Astrocyte (in vitro differentiated cells and primary cell): ENCODE measurements around the gene CDRT4. TPM values are rescaled to one million over a fixed set of nuclear protein-coding genes. Genes with fewer than 3 reads are reported as not detected.
A peak's percentile ranks its signal among the peaks of the same experiment; 100 is the strongest.
"Not testable (repeated sequence)": the region's sequence is repeated elsewhere in the genome, so short reads cannot be mapped to it uniquely, and the experiment has no call there.

Source experiments
- DNase-seq: peaks from one replicate; pipeline ENCODE4 v3.0.0-alpha.2; 2010; ENCODE audit warnings: low read depth
- FAIRE-seq: peaks from 2 replicates; lab custom pipeline; 2011; peaks lifted over from hg19 to GRCh38; lab: Jason Lieb, UNC
- H2AFZ ChIP-seq: 2 replicates; pipeline ENCODE4 v1.6.0; 2012; ENCODE audit warnings: low read depth, low read length, inconsistent platforms
- H3K27ac ChIP-seq: 2 replicates; pipeline ENCODE4 v1.5.1; 2011; ENCODE audit warnings: low read depth, low read length, inconsistent platforms
- H3K27me3 ChIP-seq: 2 replicates; pipeline ENCODE4 v1.6.0; 2011; ENCODE audit warnings: low read length, inconsistent platforms; ENCODE audit not compliant: insufficient read depth
- H3K36me3 ChIP-seq: 2 replicates; pipeline ENCODE4 v1.5.1; 2011; ENCODE audit warnings: low read length, inconsistent platforms; ENCODE audit not compliant: insufficient read depth
- H3K4me1 ChIP-seq: 2 replicates; pipeline ENCODE4 v1.5.1; 2011; ENCODE audit warnings: low read length, inconsistent platforms; ENCODE audit not compliant: insufficient read depth
- H3K4me2 ChIP-seq: 2 replicates; pipeline ENCODE4 v1.6.0; 2012; ENCODE audit warnings: low read length, inconsistent platforms
- H3K4me3 ChIP-seq: 2 replicates; pipeline ENCODE4 v1.5.1; 2011; ENCODE audit warnings: low read depth, mild to moderate bottlenecking, low read length, inconsistent platforms; ENCODE audit not compliant: insufficient read depth
- H3K79me2 ChIP-seq: 2 replicates; pipeline ENCODE4 v1.6.0; 2012; ENCODE audit warnings: mild to moderate bottlenecking, low read length, inconsistent platforms; ENCODE audit not compliant: insufficient read depth
- H3K9ac ChIP-seq: 2 replicates; pipeline ENCODE4 v1.6.0; 2012; ENCODE audit warnings: mild to moderate bottlenecking, low read length, inconsistent platforms
- H3K9me3 ChIP-seq: 2 replicates; pipeline ENCODE4 v1.5.1; 2012; ENCODE audit warnings: low read depth, mild to moderate bottlenecking, low read length, inconsistent platforms; ENCODE audit not compliant: insufficient read depth
- H4K20me1 ChIP-seq: 2 replicates; pipeline ENCODE4 v1.6.0; 2012; ENCODE audit warnings: low read length, inconsistent platforms; ENCODE audit not compliant: insufficient read depth
- H3K27ac Mint-ChIP-seq: one replicate; pipeline ENCODE4 v1.8.0; 2021; ENCODE audit warnings: mild to moderate bottlenecking, mixed read lengths; ENCODE audit not compliant: unreplicated experiment
- H3K27me3 Mint-ChIP-seq: one replicate; pipeline ENCODE4 v1.8.0; 2021; ENCODE audit warnings: low read depth, mixed read lengths; ENCODE audit not compliant: unreplicated experiment
- H3K36me3 Mint-ChIP-seq: one replicate; pipeline ENCODE4 v1.8.0; 2021; ENCODE audit warnings: low read depth, mixed read lengths; ENCODE audit not compliant: unreplicated experiment
- H3K4me1 Mint-ChIP-seq: one replicate; pipeline ENCODE4 v1.8.0; 2021; ENCODE audit warnings: low read depth, mixed read lengths; ENCODE audit not compliant: unreplicated experiment
- H3K4me3 Mint-ChIP-seq: one replicate; pipeline ENCODE4 v1.8.0; 2021; ENCODE audit warnings: mild to moderate bottlenecking, moderate library complexity, mixed read lengths; ENCODE audit not compliant: unreplicated experiment
- H3K9me3 Mint-ChIP-seq: one replicate; pipeline ENCODE4 v1.8.0; 2021; ENCODE audit warnings: mild to moderate bottlenecking, mixed read lengths; ENCODE audit not compliant: unreplicated experiment
- EZH2 ChIP-seq: IDR thresholded peaks from 2 replicates; pipeline ENCODE4 v1.6.1; 2012; ENCODE audit warnings: mild to moderate bottlenecking, low read length, inconsistent platforms; ENCODE audit not compliant: insufficient read depth
- total RNA-seq: library from RNA; stranded (reverse); gene quantifications from 2 replicates; pipeline ENCODE4 v1.2.1, GENCODE V29; 2021
- TF ChIP-seq, protein P1 (sequence below): IDR thresholded peaks from 2 replicates; pipeline ENCODE4 v1.5.1; 2011; ENCODE audit warnings: low read depth, mild to moderate bottlenecking, inconsistent platforms, low read length, moderate library complexity; ENCODE audit not compliant: insufficient read depth

CDRT4 gene
- total RNA-seq, 1 donor from 2014 or later, result 8.8 TPM

GRCh38 chr17:15442311-15443180 lies 24.9 kb downstream of the CDRT4 start:
- Histone ChIP-seq H3K27ac (no peak overlapping the region), H2AFZ (no peak overlapping the region), H3K4me2 (no peak overlapping the region), H3K9ac (no peak overlapping the region), H3K36me3 (no peaks in the 10 kb centered on the region), H3K79me2 (no peaks in the 10 kb centered on the region), H3K4me1 (peaks cover 4% of the 10 kb centered on the region), H3K27me3 (no peaks in the 10 kb centered on the region), H4K20me1 (no peaks in the 10 kb centered on the region), H3K4me3 (no peak overlapping the region), H3K9me3 (no peaks in the 10 kb centered on the region)
- no peak for FAIRE-seq
- Mint-ChIP-seq H3K27ac (no peak overlapping the region), H3K9me3 (no peaks in the 10 kb centered on the region), H3K27me3 (no peaks in the 10 kb centered on the region), H3K4me1 (peaks cover 8% of the 10 kb centered on the region), H3K4me3 (no peak overlapping the region), H3K36me3 (peaks cover 13% of the 10 kb centered on the region)
- no peak for TF ChIP-seq EZH2
- TF ChIP-seq, protein P1, sequence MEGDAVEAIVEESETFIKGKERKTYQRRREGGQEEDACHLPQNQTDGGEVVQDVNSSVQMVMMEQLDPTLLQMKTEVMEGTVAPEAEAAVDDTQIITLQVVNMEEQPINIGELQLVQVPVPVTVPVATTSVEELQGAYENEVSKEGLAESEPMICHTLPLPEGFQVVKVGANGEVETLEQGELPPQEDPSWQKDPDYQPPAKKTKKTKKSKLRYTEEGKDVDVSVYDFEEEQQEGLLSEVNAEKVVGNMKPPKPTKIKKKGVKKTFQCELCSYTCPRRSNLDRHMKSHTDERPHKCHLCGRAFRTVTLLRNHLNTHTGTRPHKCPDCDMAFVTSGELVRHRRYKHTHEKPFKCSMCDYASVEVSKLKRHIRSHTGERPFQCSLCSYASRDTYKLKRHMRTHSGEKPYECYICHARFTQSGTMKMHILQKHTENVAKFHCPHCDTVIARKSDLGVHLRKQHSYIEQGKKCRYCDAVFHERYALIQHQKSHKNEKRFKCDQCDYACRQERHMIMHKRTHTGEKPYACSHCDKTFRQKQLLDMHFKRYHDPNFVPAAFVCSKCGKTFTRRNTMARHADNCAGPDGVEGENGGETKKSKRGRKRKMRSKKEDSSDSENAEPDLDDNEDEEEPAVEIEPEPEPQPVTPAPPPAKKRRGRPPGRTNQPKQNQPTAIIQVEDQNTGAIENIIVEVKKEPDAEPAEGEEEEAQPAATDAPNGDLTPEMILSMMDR, result no peak
- DNase-seq, result no peak

DNA sequence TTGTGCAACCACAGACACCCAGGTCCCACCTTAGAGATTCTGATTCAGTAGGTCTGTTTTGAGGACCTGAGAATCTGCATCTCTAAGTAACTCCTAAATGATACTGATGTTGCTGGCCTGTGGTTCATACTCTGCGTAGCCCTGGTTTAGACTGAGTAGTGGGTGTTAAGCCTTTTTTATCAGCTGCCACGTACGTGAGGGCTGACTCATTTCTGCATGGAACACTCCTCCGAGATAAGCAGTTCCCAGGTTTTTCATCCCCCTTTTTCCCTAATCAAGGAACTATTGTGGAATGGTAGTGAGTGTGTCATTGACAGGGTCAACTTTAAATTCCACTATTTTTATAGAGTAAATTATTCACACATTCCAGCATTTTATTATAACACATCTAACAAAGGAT lies 26.1 kb downstream of the CDRT4 start:
- no peak for FAIRE-seq
- peaks cover 9% of the 10 kb centered on the region for H3K36me3 Mint-ChIP-seq
- Histone ChIP-seq H3K36me3 (no peaks in the 10 kb centered on the region), H3K9ac (no peak overlapping the region), H2AFZ (no peak overlapping the region), H3K27me3 (no peaks in the 10 kb centered on the region), H3K4me2 (peak overlapping the region; percentile 3), H3K4me1 (peaks cover 4% of the 10 kb centered on the region), H4K20me1 (no peaks in the 10 kb centered on the region), H3K9me3 (no peaks in the 10 kb centered on the region), H3K4me3 (no peak overlapping the region), H3K27ac (no peak overlapping the region), H3K79me2 (no peaks in the 10 kb centered on the region)
- no peaks in the 10 kb centered on the region for H3K27me3 Mint-ChIP-seq
- H3K4me1 Mint-ChIP-seq, result peaks cover 8% of the 10 kb centered on the region
- TF ChIP-seq, protein P1, result no peak
- no peak for TF ChIP-seq EZH2
- H3K27ac Mint-ChIP-seq, result no peak overlapping the region
- peak; percentile 88 for DNase-seq
- H3K9me3 Mint-ChIP-seq, result peaks cover 2% of the 10 kb centered on the region
- H3K4me3 Mint-ChIP-seq, result no peak overlapping the region

DNA sequence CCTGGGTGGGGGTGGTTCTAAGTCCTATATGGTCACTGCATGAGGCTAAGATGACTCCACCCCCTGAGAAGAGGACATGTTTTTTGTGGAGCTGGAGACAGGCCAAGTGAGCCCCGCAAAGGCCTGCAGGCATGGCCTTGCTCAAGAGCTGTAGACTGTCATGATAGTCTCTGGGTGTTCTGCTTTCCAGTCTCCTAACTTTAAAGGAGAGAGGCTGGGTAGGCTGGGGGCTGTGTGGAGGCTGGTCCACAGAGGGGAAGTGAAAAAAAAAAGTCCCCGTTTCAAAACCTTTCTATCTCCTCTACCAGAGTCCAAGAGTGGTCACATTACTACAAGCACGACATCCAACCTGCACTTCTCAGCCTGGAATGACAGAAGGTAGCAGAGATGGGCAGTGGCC lies 27.1 kb downstream of the CDRT4 start:
- no peak overlapping the region for H3K4me3 ChIP-seq
- H3K9me3 ChIP-seq, result no peaks in the 10 kb centered on the region
- no peak for TF ChIP-seq EZH2
- TF ChIP-seq, protein P1, result no peak
- H2AFZ ChIP-seq, result no peak overlapping the region
- H3K9me3 Mint-ChIP-seq, result peaks cover 2% of the 10 kb centered on the region
- no peaks in the 10 kb centered on the region for H3K27me3 ChIP-seq
- peaks cover 11% of the 10 kb centered on the region for H3K36me3 Mint-ChIP-seq
- peaks cover 4% of the 10 kb centered on the region for H3K4me1 ChIP-seq
- H3K36me3 ChIP-seq, result no peaks in the 10 kb centered on the region
- no peaks in the 10 kb centered on the region for H3K79me2 ChIP-seq
- H3K27ac Mint-ChIP-seq, result no peak overlapping the region
- H3K27ac ChIP-seq, result no peak overlapping the region
- H3K4me3 Mint-ChIP-seq, result no peak overlapping the region
- no peak overlapping the region for H3K9ac ChIP-seq
- no peaks in the 10 kb centered on the region for H4K20me1 ChIP-seq
- no peak overlapping the region for H3K4me2 ChIP-seq
- no peaks in the 10 kb centered on the region for H3K27me3 Mint-ChIP-seq
- DNase-seq (no peak), FAIRE-seq (no peak)
- peaks cover 8% of the 10 kb centered on the region for H3K4me1 Mint-ChIP-seq

- not testable (repeated sequence) for H3K4me3 ChIP-seq, H3K4me3 Mint-ChIP-seq, H3K79me2 ChIP-seq, FAIRE-seq, H3K27me3 ChIP-seq, H3K36me3 ChIP-seq, DNase-seq, H3K4me1 ChIP-seq, H3K9me3 ChIP-seq, H3K27ac ChIP-seq, H4K20me1 ChIP-seq, H3K9me3 Mint-ChIP-seq, H3K9ac ChIP-seq, H3K4me2 ChIP-seq, H2AFZ ChIP-seq, H3K4me1 Mint-ChIP-seq, H3K27ac Mint-ChIP-seq, H3K27me3 Mint-ChIP-seq
- H3K36me3 Mint-ChIP-seq, result peaks cover 15% of the 10 kb centered on the region
Observed at GRCh38 chr17:15439205-15439985, 28.0 kb downstream of the CDRT4 start.
